KBM-7 (cell line): ENCODE results near the gene DTD1.

Source experiments
- DNase-seq: peaks from one replicate; pipeline ENCODE4 v3.0.0-alpha.2; 2015
- in situ Hi-C: fragments of 300-500 bp; cut with MboI; formaldehyde crosslinking; loops from 2 replicates; pipeline ENCODE4 v1.14.3; 2020; ENCODE audit warnings: low sequenced_read_pairs, low pct_unique_long_range_greater_than_20kb, mixed read lengths

Gene DTD1

DNA sequence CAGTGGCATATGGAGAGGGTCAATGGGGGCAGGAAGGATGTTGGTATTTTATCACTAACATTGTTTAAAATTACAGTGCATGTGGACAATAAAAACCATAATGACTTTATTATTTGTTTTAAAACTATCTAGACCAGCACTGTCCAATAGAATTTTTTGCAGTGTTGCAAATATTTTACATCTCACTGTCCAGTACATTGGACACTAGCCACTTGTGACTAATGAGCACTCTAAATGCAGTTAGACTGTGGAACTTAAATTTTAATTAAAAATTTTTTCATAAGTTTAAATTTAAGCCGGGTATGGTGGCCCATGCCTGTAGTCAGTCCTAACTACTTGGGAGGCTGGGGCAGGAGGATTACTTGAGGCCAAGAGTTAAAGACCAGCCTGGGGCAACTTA lies 101.7 kb downstream of the DTD1 start:
- DNase-seq, result no peak
- in situ Hi-C loops, result no loop called here

DNA sequence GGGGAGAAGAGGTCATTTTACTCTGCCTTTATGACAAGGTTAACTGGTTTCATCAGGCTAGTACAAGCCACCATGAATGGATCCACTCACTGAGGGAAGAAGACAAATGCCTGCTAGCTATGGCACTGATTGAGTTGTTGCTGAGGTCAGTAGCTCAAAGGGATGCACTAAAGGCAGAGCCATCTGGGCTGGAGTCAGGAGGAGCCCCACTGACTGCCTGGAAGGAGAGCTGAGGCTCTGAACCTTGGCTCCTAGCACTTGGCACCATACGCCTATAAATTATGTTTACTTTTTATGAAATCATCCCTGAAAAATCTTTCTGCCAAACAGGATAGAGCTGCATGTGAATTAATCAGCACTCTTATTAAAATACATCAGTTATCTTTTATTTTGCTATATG lies 104.6 kb downstream of the DTD1 start:
- no peak for DNase-seq
- in situ Hi-C loops, result no loop called here

GRCh38 chr20:18694071-18694470 lies 106.2 kb downstream of the DTD1 start:
- no peak for DNase-seq
- in situ Hi-C loops, result no loop called here

DNA sequence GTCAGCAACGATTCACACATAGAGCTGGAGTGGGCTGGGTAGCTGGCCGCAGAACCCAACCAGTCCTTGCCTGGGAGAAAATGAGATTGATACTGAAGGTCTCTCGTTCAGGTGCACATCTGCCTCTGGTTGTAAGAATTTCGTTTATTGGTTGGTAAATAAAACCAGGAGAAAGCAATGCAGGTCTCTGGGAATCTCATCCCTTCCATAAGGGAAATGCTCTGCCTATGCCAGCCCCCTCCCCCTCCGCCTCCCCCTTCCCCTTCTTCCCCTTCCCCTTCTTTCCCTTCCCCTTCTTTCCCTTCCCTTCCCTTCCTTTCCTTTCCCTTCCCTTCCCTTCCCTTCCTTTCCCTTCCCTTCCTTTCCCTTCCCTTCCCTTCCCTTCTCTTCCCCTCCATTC lies 107.3 kb downstream of the DTD1 start:
- in situ Hi-C loops, result no loop called here

GRCh38 chr20:18698735-18699380 lies 111.0 kb downstream of the DTD1 start:
- DNase-seq, result no peak

More for the DNA sequence above, 107.3 kb downstream of the DTD1 start:
- DNase-seq, result no peak

DNA sequence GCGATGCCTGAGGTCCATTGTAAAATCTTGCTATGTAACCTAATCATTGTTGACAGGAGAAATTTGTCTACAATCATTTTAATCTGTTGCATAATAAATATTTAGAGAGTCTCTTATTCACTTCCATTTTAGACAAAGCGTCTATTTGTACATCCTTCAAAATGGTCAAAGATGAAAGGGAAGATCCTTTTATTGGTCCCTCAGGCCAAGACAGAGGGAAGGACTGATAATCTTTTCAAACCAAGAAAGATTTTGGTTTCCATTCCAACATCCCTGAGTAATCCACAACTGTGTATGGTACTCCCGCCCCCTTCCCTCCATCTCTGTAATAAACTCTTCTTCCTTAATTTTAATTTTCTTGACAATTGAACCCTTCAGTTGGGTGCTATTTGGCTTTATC lies 114.1 kb downstream of the DTD1 start:
- in situ Hi-C loops, result no loop called here
- DNase-seq, result no peak

More at GRCh38 chr20:18698735-18699380, 111.0 kb downstream of the DTD1 start:
- in situ Hi-C loops, result no loop called here

GRCh38 chr20:18702736-18703135 lies 114.9 kb downstream of the DTD1 start:
- no peak for DNase-seq
- in situ Hi-C loops, result no loop called here

DNA sequence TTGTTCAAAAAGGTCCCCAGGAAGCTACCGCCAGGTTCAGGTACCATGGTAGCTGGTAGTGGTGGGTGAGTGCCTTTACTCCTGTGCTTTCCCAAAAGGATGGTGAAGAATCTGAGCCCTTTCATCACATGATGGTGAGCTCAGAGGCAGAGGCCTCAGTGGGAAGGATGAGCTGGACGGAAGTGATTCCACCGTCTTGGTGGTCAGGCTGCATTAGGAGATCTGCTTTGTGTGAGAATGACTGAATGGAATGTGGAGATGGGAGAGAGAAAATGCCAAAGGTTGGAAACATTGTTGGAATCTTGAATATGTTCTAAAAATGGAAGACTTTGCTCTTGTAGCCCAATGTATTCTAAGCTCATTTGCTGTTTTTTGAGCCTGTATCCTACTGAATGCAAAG lies 117.6 kb downstream of the DTD1 start:
- in situ Hi-C loops, result no loop called here
- no peak for DNase-seq

DNA sequence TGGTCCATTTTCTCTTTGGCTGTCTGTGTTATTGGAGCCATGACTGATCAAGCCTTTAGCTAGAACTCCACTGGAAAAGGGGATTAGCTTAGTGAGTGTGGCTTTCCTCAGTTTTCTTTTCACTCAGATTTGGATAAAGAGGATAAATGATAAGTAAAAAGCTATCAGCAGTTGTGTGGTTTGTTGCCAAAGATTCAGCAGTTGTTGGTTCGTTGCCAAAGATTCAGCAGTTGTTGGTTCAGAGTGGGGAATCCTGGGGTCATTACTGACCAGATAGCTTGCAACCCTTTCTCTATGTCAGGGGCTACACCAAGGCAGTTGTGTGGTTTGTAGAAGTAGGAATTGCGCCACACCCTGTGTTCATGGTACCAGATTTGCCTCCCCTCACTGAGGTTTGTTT lies 118.1 kb downstream of the DTD1 start:
- in situ Hi-C loops, result no loop called here
- DNase-seq, result no peak

GRCh38 chr20:18712131-18712530 lies 124.3 kb downstream of the DTD1 start:
- in situ Hi-C loops, result no loop called here
- no peak for DNase-seq

DNA sequence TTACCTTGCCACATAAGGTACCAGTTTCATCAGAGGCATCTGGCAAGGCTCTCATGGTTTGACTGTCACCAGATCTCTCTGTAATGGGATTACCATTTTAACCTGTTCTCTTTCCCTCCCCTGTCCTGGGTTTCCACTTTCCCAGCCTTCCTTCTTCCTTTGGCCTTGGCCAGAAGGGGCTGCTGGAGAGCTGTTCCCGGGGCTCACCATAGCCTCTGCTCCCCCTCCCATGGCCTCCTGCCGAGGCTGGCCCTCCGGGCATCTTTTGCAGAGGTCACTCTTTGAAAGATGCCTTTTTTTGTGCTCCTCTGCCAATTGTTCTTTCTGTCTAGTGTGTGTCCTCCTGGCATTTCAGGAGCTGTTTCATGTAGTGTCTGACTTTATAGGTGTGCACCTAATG lies 125.0 kb downstream of the DTD1 start:
- in situ Hi-C loops, result no loop called here
- no peak for DNase-seq

DNA sequence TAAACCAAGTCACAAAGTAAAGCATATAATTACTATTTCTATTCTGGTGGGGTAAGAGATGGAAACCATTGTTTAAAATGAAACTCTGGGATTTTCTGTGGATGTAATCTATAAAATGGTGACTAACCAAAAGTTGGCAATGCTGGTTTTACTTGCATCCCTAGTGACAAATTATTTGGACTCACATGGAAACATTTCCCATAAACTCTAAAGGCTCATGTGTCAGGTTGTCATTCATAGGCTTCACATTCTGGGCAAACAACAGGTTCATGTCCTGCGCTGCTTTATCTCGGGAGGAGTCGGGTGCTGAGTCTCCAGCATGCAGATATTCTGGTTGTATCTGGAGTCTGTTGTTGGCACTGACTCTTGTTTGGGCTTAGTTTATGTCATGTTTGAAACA lies 127.7 kb downstream of the DTD1 start:
- DNase-seq, result no peak
- in situ Hi-C loops, result no loop called here

GRCh38 chr20:18717062-18717461 lies 129.2 kb downstream of the DTD1 start:
- in situ Hi-C loops, result no loop called here
- no peak for DNase-seq

DNA sequence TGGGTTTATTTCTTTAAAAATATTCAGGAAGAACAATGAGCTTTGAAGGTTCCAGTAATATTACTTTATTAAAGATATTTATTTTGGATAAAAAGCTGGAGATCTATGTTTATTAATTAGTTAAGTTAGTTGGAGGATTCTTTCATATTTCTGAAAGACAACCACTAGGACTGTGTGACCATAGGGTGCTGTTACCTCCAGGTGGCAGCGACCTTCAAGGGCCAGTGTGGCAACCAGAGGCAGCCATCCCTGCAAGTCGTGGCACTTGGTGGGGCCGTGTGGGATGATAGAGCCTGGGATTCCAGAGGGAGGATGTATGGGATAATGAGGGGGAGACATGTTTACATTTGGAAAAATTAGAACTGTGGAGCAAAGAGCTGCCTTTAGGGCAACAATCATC lies 130.3 kb downstream of the DTD1 start:
- in situ Hi-C loops, result no loop called here
- DNase-seq, result no peak

DNA sequence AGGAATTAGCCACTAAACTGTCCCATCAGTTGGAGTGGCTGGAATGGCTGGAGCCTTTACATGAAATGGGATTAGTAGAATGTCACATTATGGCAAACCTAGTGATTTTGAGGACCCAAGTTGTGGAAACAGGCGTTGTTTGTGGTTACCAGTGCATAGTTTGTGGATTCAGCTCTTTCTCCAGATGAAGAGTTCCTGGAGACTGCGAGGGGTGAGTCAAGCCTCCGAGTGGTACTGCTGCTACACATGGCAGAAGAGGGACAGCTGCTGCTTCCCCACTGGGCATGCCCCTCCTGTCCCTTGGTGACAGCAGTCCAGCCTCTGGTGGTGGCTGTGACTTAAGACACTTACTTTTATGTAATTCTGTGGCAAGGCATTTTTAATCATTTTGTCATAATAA lies 131.6 kb downstream of the DTD1 start:
- in situ Hi-C loops, result no loop called here

GRCh38 chr20:18721551-18722115 lies 133.8 kb downstream of the DTD1 start:
- DNase-seq, result no peak
- in situ Hi-C loops, result no loop called here

More for the DNA sequence above, 131.6 kb downstream of the DTD1 start:
- DNase-seq, result no peak

DNA sequence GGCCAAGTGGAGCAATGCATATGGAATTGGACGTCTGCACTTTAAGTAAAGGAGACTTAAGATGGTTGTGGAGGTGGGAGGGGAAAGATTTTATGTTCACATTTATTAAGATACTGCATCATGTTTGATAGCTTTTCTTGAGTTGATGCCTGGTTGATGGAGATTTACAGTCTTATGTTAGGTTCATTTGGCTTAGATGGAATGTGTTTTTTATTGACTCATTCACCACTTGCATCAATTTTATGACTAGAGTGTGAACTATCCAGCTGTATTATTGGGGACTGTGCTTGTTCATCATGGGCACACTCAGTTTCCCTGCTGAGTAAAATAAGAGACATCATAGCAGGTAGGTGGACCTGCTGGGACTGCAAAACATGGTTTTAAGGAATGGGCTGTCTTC lies 134.5 kb downstream of the DTD1 start:
- no peak for DNase-seq
- in situ Hi-C loops, result no loop called here

DNA sequence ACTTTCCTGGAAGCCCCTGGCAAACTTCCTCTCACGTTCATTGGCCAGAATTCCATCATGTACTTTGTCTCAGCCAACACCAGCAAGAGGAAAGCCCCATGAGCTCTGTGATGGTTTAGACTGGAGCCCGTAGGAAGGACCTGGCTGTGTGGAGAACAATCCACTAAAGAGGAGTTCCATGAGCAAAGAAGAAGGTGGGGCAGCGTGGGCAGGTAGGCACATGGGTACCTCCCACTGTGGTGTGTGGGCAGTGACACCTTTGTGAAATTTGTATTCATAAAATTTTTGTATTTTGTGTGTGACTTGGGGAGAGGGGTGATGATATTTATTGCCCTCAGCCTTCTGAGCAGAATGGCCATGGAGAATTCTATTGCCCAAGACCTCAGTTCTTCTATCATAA lies 136.2 kb downstream of the DTD1 start:
- DNase-seq, result no peak
- in situ Hi-C loops, result no loop called here

DNA sequence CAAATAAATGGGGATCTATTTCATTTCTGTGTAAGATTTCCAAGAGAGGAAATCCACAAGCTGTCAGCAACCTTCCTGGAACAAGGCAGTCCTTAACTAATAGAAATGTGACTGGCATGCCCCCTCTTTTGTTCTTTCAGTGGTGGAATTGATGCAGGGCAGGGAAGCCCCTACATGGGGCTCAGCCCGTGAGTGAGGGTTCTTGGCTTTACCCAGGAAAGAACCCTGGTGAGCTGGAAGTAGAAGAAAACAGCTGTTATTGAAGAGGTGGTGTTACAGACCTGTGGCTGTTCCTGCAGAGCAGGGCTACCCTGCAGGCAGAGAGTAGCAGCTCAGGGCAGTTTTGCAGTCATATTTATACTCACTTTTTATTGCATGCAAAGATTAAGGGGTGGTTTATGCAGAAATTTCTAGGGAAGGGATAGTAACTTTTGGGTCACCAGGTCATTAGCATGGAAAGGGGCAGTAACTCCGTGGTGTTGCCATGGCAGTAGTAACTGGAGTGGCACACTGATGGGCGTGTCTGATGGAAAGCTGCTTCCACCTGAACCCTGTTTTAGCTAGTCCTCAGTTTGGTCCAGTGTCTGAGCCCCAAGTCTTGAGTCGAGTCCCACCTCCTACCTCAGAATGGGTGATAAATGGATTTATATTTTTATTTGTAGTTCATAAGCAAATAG lies 137.1 kb downstream of the DTD1 start:
- in situ Hi-C loops, result no loop called here
- DNase-seq, result no peak

GRCh38 chr20:18727032-18727508 lies 139.2 kb downstream of the DTD1 start:
- in situ Hi-C loops, result no loop called here

More at GRCh38 chr20:18727032-18727508, 139.2 kb downstream of the DTD1 start:
- no peak for DNase-seq
